ENCODE results near the gene NRXN3.

NRXN3 gene

GRCh38 chr14:78248501-78249090, 78.4 kb downstream of the NRXN3 start:
- DNase-seq, result no peak

GRCh38 chr14:78251308-78251707, 81.1 kb downstream of the NRXN3 start:
- no peak for DNase-seq

DNA sequence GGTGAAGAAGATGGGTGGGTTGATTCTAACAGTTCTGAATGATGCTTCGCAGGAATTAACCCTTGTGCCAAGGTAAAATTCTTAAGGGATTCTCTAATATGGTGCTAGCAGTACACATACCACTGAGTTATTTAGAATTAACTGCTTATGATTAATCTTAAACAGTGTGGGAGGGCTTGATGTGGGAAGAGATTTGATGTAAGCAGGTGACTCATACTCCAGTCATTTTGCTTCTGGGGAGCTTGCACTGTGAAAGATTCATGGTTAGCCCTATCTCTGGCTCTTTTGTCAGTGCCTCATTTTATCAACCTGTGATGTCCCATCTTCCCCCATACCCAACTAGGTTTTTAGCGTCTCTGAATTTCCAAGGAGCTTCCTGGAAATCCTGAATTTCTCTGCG, 83.8 kb downstream of the NRXN3 start:
- no peak for DNase-seq

- no peak for DNase-seq
Measured at GRCh38 chr14:78254911-78255461, 84.8 kb downstream of the NRXN3 start.

DNA sequence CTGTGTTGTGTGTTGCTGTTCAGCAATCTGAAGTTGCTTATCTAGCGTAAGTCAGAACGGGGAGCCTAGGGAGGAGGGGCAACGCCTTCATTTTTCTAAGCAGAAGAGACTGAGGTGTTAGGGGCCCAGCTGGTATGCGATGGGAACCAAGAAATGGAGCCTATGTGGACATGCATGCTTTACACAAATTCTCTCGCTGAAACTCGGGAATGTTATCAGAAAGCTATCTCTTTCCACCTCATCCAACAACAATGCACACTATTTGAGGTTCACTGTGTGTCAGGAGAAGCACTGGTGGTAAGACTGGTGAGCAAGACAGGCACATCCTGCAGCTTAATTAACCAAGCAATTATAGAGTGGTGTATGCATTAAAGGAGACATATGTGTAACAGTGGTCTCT, 89.7 kb downstream of the NRXN3 start:
- DNase-seq, result no peak

DNA sequence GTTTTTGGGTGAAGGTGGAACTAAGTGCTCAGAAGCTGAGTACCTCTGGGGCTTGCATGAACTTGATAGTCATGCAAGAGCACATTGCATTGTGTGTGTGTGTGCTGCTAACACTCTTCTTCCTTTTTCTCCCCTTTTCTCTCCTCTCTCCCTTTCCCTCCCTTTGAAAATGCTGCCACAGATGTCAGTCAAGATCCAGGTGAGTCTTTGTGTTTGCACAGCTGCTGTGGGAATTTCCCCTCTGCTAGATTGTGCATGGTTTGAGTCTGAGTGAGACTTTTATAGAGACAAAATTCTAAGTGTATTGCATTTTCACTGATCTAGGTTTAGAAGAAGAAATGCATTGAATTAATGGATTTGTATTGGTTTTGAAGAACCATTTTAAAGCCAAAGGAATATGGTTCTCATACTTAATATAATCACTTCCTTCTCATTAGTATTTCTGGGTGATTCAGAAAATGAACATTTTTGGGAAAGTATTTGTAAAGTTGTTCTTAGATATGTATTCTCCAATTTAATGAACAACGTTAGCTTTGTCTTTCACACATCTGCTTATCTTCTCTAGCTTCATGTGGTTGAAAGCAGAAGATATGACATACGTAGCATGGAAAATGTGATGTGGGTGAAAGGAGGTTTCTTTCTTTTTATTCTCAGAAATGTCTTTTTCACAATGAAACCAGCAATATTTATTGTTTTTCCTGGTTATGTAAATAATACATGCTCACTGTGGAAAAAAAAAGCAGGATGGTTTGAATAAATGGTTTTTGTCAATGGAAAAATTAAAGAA, 108.5 kb downstream of the NRXN3 start:
- DNase-seq, result no peak

- no peak for DNase-seq
Measured at GRCh38 chr14:78282437-78282836, 112.3 kb downstream of the NRXN3 start.

- DNase-seq, result no peak
Measured at GRCh38 chr14:78286210-78286609, 116.0 kb downstream of the NRXN3 start.

DNA sequence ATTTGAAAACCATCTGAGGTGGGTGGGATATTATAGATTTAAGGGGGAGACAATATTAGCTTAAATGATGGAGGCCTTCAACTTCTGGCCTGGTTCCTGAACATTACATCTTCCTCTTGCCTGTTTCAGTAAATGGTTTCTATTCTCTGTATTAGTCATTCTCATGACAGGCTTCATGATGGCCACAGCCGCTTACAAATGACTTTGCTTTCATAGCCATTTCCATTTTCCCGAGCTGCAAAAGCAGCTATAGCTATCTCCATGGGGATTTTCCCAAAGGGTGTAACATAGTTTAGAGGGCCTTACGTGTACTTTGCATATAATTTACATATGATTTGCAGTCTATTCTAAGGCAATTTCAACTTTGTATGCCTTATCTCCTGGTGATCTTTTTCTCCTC, 121.8 kb downstream of the NRXN3 start:
- no peak for DNase-seq

- no peak for DNase-seq
Measured at GRCh38 chr14:78297858-78298257, 127.7 kb downstream of the NRXN3 start.

DNA sequence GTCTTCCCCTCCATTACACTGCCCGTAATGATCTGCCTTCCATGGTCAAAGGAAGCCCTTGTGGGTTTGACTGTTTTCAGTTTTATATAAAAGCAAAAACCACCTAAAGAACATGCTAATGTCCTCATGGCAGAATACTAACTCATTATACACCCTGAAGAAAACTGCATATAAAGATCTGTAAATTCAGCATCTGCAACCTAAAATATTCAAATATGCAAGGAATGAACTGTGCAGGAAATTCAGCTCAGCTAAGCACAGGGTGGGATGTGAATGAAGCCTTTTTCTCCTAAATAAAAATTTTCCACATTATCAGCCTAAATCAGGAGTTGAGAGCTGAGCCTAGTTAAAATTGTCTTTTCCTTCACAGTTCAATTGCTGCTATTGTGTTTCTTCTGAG, 128.1 kb downstream of the NRXN3 start:
- DNase-seq, result no peak

DNA sequence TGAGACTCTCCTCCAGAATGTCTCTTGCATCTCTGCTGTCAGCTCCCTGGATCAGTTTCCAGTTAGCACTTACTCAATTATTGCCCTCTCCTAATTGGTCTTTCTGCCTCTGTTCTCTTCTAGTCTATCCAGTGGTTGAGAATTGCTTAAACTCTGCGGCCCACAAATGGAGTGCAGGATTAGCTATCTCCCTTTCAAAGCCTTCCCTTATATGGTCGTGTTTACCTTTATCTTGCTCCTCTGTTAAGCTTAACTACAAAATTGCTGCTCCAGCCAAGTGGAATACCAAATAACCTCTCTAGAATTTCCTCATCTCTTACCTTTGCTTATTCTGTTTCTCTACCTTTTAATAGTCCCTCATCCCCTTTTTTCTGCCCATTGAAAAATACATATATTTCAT, 132.7 kb downstream of the NRXN3 start:
- no peak for DNase-seq

DNA sequence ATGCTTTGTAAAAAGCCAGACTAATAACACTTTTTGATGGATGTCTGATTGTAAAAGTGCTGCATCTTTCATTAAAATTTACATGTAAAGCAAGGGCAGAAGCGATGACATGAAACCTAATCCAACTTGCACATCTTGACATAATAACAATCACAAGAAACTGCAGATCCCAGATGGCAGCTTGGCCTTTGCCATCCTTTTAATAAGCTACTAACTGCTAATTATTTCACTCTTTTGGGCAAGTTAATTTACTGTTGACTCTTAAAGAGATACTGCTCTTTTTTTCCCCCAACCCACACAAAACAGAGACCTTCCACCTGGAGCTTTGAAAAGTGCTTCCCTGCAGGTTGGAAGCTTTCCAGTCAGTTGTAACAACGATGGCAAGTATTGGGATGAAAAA, 137.5 kb downstream of the NRXN3 start:
- no peak for DNase-seq

GRCh38 chr14:78308079-78308478, 137.9 kb downstream of the NRXN3 start:
- no peak for DNase-seq

GRCh38 chr14:78310272-78310671, 140.1 kb downstream of the NRXN3 start:
- no peak for DNase-seq

DNA sequence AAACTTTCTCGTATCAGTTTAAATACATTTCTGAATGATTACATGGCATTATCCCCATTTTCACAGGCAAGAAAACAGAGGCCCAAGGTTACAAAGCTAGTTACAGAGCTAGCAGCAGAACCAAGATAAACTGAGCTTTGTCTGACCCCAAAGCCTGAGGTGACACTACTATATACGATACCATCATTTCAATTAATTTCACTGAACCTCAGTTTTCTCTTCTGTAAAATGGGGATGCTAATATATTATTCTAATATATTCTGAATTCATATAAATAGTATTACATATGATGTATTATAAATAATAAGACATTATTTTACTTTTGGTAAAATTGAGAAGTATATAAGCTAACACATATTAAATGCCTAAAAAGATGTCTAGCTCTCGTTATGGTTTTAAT, 143.3 kb downstream of the NRXN3 start:
- no peak for DNase-seq

DNA sequence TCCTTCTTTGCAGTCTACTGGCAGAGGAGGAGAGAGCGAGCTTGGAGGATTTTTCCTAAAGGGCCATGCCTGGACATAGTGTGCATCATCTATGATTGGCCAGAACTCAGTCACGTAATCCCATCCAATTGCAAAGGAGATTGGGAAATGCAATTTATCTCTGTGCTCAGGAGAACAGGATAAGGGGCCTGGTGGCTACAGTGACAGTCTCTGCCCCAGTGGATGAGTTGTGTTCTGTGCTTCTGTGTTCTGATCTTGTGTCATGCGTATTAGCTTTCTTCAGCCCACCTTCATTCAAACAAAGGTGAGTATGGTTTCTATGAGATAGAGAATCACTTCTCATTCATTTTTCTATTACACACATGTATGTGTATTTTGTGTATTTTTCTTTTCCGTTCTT, 144.3 kb downstream of the NRXN3 start:
- no peak for DNase-seq

GRCh38 chr14:78316052-78316451, 145.9 kb downstream of the NRXN3 start:
- DNase-seq, result no peak

GRCh38 chr14:78316786-78317185, 146.6 kb downstream of the NRXN3 start:
- no peak for DNase-seq

DNA sequence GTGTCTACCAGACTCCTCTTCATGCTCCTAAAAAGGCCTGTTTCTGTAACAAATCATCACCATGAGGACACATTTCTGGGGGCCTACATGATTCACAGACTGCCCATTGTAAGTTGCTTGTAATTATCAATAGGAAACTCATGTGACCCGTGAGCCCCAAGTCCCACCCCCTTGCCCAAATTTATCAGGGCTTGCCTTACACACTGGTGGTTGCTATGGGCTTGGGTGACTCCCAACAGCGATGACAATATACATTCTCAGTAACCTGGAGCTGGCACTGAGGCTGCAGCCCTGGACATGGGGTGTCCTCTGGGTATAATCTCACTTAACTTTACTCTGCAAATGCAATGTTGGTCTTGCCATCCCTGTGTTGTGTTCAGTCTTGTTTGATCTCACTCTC, 149.2 kb downstream of the NRXN3 start:
- no peak for DNase-seq

DNA sequence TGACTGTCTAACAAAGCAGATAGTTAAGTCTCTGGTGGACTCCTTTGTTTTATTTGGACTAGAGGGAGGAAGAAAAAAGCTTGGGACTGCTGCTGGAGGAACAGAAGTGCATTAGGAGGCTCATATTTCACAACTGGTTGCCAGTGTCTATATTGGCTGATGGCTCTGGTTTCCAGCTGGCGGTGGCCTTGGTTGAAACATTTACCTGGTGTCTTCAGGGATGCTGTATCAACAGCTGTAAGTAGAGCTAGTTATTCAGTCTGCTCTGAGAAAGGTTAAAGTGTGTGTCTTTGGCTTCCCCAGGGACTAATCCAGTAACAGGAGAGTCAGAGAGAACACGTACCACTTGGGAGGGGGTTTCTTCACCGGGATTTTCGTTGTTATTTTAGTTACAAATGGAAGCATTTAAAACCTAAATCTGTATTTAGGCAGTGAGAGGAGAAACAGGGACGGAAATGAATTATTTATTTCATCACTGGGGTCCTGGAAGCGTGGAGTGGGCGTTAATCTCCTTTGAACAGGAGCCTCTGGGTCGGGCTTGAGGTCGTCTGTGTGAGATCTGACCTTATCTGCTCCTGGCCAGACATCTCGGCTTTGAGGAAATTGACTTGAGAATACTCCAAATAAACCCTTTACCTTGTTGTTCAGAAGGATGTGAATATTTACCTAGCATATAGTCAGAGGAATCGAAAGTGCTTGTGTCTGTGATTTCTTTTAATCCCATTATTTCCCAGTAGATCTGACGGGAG, 149.9 kb downstream of the NRXN3 start:
- DNase-seq, result no peak

DNA sequence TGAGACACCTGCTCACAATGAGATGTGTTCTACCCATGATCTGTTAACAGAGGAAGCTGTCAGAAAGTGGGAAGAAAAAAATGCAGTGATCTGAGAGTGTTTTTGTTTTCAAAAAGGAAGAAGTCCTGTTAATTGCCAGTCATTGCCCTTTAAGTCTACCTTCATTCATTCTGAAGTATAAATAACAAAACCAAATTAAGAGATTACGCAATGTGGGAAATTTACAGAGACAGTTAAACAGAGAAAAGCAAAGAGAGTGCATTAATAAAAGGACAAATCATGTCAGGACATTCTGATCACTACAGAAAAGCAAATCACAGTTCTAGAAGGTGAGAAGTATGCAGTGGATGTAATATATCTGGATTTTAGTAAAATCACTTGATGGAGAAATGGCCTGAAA, 154.2 kb downstream of the NRXN3 start:
- DNase-seq, result no peak

- DNase-seq, result no peak
Measured at GRCh38 chr14:78325911-78326310, 155.7 kb downstream of the NRXN3 start.

All from CD4-positive, alpha-beta T cell treated with Interleukin-15 for 1 hour (primary cell).